ENCODE data around the gene PAX9.

DNA sequence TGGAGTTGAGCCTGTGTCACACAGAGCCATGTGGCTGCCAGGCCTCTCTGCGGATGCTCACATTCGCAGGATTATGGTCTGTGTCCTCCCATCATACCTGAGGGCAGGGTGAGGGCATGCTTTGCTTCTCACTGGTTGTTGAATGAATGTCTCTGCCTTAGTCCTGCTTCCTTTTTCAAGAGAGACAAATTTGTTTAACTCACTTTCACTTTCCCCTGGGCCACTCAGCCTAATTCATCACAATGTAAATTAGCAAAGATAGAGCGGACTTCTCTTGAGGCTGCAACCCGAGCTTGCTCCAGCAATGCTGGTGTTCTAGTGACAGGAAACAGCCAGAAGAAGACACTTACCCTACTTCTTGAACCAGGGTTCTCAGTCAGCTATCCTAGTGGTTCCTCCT is 35.5 kb upstream of the PAX9 start:
- TF ChIP-seq POLR2A (IDR thresholded peaks at IDR 0.05): no peak
- TF ChIP-seq, protein P1, sequence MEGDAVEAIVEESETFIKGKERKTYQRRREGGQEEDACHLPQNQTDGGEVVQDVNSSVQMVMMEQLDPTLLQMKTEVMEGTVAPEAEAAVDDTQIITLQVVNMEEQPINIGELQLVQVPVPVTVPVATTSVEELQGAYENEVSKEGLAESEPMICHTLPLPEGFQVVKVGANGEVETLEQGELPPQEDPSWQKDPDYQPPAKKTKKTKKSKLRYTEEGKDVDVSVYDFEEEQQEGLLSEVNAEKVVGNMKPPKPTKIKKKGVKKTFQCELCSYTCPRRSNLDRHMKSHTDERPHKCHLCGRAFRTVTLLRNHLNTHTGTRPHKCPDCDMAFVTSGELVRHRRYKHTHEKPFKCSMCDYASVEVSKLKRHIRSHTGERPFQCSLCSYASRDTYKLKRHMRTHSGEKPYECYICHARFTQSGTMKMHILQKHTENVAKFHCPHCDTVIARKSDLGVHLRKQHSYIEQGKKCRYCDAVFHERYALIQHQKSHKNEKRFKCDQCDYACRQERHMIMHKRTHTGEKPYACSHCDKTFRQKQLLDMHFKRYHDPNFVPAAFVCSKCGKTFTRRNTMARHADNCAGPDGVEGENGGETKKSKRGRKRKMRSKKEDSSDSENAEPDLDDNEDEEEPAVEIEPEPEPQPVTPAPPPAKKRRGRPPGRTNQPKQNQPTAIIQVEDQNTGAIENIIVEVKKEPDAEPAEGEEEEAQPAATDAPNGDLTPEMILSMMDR (IDR thresholded peaks at IDR 0.05): no peak
